ENCODE data around the gene VHLL.
"Not testable (repeated sequence)": the region's sequence is repeated elsewhere in the genome, so short reads cannot be mapped to it uniquely, and the experiment has no call there.

The VHLL gene

DNA sequence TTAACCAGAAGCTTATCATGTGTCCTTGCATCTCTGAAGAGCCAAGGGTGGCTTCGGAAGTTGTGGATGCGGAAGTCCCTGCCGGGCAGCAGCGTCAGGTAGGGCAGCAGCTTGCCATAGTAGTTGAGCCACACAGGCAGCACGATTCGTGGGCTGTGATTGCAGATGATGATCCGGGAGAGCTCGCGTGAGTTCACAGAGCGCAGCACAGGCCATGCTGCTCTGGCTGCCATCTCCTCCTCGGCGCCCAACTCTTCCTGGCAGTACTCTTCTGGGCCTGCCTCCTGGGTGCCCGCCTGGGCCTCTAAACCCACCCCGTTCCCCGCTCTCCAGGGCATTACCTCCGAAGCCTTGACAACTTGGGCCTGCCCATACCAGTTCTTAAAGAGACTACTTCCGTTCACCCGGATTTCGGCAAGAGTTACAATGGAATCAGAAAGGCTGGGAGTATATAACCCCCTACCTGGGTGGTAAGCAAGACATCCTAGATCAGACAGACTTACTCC is at the start of gene VHLL:
Gene VHLL, minus strand, starts transcription at position 456 of the 506 bp plus-strand sequence. Its CDS starts 118 bp downstream, at position 338.
- DNase-seq, result no peak

DNA sequence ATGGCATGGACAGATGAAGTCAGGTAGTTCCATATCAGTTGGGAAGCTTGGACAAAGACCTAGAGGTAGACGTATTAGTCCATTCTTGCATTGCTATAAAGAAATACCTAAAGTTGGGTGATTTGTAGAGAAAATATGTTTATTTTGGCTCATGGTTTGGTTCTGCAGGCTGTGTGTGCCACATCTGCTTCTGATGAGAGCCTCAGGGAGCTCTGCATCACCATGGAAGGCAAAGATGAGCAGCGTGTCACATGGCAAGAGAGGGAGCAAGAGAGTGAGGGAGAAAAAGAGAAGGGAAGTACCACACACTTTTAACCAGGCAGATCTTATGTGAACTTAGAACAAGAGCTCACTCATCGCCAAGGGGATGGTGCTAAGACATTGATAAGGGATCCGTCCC is 48.2 kb upstream of the VHLL start:
- no peak for DNase-seq

DNA sequence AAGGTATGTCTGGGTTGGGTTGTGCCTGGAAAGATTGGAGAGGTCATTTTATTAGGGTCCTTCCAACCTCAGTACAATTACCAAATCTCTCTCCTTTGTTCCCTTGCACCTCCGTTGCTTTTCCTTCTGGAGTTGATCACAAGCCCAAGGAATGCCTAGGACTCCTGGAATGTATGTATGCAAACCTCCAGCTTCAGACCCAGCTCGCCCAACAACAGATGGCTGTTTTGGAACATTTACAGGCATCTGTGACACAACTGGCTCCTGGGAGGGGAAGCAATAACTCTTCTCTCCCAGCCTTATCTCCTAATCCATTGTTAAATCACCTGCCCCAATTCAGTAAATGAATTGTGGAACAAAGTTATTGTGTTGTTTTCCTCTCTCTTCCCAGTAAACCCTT is 47.5 kb upstream of the VHLL start:
- DNase-seq, result no peak

DNA sequence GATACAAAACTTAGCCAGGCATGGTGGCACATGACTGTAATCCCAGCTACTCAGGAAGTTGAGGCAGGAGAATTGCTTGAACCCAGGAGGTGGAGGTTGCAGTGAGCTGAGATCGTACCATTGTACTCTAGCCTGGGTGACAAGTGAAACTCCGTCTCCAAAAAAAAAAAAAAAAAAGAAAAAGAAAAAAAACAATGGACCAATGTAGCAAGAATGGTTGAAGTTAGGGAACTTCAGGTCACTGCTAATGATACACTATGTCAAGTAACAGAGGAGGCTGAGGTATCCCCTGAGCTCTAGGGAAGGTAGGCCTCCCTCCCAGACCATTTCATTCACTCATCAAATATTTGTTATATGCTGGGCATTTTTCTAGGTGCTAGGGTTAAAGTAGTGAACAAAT is 46.9 kb upstream of the VHLL start:
- DNase-seq, result not testable (repeated sequence)

DNA sequence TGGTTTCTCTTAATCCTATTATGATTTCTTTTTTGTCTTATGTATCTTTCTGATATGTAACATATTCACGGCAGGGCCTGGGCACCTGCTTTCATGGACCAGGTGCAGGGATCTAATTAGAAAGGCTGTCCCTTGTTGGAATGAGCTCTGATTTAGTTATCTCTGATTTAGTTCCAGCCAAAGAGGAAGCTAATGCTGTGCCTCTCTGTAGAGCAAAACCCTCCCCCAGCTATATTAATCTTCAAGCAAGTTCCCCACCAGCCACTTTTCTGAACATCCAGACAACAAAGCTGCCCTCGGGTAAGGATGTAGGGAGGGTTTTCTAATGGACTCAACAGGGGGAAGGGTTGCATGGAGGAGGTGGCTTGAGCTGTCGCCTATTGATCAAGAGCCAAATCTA is 45.3 kb upstream of the VHLL start:
- no peak for DNase-seq

DNA sequence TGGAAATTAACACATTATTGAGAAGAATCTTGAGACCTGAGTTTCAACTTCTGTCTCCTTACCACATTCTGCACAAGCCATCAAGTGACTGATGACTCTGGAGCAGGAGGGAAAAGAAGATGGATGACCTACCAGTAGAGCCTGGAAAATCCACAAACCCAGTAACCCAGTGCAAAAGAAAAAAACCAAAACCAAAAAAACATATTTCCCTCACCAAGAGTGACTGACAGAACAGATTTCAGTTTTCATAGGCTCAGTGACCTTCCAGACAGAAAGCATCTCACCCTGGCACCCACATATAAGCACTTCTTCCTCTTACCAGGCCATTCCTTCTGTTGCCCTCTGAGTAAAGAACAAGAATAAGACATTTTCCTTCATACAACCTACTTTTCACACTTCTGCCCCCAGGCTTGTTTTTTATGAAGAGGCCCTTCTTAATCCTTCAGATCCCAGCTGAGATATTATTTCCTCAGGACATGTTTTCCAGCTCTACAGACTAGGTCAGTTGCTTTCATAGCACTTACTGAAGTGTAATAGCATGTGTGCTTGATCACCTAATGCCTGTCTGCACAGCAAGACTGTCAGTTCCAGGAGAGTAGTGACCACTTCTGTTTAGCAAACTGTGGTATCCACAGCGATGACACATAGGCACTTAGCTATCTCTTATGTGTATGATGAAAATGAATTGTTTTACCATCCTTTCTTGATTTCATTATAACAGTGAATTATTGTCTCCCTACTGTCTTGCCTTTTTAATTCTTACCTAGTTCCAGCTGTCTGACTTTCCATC is 43.3 kb upstream of the VHLL start:
- DNase-seq, result no peak

DNA sequence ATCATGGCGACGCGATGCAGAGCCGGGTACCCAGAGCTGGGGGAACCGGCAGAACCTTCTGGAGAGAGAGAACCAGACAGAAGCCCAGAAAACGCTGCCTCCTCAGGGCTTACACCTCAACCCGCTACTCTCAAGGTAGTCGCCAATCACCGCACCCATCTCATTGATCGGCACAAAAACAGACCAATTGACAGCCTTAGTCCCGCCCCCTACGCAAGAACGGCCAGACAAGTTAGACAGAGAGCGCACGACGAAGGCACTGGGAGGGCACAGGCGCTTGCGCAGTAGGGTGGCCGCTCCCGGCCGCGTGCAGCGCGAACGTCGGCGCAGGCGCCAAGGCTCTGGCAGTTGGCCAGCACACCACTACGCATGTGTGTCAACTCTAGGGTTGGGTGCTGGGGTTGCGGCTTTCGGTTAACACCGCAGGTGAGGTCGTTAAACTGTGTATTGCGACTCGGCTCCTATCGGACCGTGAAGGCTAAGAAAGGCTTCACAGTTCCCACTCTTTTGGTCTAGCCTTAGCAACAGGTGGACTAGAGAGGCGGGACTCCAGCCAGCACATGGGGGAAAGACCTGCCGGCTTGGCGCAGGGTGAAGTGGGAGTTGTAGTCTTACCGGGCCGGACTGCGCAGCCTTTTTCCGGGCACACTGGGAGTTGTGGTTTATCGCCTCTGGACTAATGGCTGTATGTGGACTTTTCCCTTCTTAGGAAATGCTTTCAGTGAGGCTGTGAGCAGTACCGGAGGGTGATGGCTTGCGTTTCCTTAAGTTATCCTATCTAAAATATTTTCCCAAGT is 39.3 kb upstream of the VHLL start, which contains the start of the genes CCT3 and TSACC:
Gene CCT3, minus strand, starts transcription at position 113 of the 797 bp plus-strand sequence. Its CDS starts 108 bp downstream, at position 5.
Gene TSACC, plus strand, starts transcription at position 347 of the 797 bp plus-strand sequence. CDS start 1,232 bp downstream, outside the sequence.
- peak; percentile 98 for DNase-seq

DNA sequence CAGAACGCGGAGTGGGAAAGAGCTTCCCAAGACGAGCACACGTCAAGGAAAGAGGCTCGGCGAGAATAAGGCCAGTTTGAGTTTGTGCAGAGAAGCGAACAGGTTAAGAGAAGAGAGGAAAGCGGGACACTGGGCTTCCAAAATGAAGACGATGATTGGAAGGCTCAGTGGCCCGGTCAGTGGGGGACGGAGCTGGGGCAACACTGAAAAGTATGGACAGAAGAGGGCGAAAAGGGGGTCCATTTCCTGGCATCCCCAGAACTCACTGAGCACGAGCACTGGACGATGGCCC is 38.7 kb upstream of the VHLL start:
- peak in 1 of 2 experiments; percentile 23 for DNase-seq

DNA sequence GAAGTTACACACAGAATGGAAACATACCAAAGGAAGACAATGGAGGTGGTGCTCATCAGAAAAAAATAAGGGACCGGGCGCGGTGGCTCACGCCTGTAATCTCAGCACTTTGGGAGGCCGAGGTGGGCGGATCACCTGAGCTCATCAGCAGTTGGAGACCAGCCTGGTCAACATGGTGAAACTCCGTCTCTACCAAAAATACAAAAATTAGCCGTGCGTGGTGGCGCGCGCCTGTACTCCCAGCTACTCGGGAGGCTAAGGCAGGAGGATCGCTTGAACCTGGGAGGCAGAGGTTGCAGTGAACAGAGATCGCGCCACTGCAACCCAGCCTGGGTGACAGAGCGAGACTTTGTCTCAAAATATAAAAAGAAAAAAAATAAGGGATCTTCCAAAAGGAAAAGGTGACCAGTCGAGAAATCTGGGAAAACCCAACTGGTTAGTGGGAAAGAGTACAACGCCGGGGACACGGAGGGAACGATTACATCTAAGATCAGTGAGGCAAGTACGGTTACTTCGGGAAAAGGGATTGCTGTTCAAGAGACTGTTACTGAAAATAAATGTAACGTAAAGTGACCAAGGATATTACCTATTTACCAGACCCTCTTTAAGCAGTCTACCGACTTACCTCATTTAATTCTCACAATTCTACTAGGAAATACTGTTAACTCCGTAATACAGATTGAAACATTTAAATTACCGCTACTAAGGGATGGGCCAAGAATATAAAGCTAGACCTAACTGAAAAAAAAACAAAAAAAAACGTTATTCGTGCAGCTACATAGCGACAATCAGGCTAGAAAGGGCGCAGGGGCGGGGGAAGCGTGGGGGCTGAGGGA is 38.2 kb upstream of the VHLL start:
- DNase-seq, result peak in 1 of 2 experiments; percentile 30

DNA sequence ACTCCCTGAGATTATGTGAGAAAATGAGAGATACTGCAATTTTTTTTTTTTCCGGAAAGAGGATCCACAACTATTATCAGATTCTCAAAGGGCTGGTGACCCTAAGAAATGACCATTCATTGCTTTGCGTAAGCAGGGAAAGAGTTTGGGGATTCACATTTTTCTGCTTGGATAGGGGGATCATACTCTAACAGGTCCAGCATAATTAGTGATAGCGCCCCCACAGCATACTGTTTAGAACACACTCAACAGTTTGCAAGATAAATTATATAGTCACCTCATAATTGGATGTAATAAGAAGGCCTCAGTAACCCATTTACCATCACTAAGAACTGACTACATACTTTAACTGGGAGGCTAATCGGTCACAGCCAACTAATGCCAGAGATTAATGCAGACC is 37.1 kb upstream of the VHLL start:
- DNase-seq, result no peak

DNA sequence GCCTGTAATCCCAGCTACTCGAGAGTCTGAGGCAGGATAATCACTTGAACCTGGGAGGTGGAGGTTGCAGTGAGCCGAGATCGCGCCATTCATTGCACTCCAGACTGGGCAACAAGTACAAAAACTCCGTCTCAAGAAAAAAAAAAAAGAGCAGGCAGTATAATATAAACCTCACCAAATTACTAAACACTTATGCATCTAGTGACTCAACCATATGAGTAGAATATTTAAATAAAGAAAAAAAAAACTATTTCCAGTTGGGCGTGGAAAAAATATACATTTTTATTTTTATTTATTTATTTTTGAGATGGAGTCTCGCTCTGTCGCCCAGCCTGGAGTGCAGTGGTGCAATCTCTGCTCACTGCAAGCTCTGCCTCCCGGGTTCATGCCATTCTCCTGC is 24.1 kb upstream of the VHLL start:
- DNase-seq, result not testable (repeated sequence)

DNA sequence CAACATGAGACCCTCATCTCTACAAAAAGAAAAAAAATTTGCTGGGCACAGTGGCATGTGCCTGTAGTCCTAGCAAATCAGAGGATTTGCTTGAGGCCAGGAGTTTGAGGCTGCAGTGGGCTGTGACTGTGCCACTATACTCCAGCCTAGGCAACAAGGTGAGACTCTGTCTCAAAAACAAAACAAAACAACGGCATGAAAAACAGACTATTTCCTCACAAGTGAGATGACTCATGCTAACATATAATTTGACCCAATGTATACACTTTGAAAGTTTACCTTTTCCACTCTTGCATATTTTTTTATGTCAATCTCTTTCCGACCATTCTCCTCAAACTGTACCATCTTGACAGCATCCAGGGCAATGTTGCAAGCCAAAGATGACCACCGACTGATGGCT is 21.5 kb upstream of the VHLL start:
- DNase-seq, result no peak

DNA sequence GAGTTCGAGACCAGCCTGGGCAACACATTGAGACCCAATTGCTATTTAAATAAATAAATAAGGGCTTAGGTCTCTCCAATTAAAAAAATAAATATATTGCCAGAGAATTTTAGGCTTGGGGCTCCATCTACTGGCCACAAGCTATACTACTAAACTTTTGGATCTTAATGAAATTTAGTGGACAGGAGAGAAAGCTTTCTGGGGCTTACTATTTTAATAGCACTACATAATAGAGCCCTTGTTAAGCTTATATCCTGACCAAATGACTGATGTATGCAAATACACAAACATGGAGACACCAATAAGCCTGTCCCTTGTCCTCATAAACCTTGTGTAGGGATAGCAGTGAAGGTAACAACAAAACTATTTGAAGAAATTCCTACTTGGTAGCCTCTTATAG is 20.6 kb upstream of the VHLL start:
- no peak for DNase-seq

DNA sequence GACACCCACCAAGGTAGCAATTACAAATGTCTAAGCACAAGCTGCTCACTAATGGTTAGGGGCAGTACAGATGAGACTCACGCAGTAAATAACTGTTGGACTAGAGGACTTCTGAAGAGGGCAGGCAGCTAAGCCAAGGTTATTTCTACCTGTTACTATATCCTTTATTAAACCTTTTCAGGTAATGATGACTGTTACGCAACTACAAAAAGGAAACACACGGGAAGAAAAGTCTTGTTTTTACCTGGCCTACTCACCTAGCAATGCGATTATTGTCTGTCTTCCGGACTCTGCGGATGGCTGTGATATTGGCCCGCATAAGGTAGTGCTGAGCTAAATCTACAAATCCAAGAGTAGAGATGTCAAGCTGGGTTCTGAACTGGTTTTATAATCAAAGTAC is 17.8 kb upstream of the VHLL start:
- DNase-seq, result no peak

DNA sequence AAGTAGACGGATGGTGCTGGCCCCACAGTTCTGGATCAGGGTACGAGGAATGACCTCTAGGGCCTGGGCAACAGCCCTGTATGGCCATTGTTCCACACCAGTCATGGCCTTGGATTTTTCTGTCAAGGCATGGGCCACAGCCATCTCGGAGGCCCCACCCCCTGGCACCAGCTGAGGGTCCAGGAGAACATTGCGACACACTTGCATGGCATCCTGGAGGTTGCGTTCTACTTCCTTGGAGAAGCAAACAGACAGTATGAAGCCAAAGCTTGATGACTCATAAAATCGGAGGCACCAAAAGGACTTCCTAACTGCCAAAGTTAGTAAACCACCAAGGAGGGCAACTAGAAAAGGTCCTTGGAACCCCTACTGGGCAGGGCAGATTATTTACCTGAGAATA is 11.9 kb upstream of the VHLL start:
- no peak for DNase-seq

DNA sequence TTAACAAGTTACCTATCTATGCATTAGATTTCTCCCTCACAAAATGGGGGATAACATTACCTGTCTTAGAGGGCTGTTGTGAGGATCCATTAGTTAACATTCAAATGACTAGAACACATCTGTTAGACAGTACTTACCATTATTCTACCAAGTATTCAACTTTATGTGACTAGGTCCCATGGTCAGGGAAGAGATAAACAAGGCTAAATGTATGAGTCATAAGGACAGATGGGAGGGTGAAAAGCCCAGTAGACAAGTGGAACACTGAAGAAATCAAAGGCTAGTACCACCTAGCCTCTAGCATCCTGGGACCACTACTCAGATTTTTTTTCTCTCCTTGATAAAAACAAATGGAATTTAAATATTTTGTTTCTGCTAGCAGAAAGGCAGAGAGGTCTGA is 9.0 kb upstream of the VHLL start:
- DNase-seq, result no peak

DNA sequence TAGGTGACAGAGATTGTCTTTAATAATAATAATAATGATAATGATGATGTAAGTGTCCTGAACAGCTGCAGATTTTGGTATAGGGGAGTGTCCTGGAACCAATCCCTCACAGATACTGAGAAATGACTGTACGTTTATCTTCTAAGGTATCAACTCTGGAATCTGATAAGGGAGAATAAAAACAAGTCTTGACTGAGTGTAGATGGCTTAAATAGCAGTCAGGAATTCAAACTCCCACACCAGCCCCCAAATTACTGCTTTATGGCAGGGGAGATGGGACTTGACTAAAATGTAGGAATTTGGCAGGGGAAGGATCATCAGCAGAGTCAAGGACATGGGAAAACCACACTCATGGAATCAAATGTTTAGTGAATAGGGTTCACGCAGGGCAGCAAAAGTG is 6.1 kb upstream of the VHLL start:
- DNase-seq, result no peak

DNA sequence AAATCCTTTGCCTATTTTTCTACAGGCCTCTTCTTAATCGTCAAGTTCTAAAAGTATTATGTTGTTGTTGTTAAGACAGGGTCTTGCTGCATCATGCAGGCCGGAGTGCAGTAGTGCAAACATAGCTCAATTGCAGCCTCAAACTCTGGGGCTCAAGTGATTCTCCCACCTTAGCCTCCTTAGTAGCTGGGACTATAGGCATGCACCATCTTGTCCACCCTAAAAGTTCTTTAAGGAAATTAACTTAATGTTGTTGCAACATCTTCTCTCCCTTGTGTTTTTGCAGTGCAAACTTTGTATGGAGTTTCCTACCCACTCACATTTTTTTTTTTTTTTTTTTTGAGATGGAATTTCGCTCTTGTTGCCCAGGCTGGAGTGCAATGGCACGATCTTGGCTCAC is 4.1 kb upstream of the VHLL start:
- DNase-seq, result no peak

DNA sequence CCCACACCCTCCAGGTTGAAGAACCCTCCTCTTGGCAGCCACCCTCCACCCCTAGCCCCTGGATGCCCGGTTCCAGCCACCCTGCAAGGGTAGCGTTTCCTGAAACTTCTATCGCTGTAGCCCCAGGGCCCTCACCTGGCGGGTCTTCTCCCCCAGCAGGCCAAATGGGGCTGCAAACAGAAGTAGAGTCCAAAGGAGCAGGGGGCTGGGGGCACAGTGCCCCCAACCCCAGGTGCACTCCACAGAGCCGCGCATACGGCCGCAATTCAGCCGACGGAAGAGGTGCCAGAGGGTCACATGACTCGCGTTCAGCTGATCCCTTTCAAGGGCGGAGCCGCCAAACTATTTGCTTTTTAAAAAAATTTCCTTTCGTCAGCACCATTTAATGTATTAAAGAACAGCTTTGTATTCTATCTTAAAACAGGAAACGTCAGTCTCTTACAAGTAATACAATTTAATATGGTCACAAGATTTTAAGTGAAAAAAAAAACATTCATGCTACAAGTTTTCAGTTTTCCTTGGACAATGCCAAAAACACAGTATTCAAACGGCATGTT is 3.6 kb downstream of the VHLL start, which contains the start of gene GLMP:
Gene GLMP, minus strand, starts transcription at position 289 of the 557 bp plus-strand sequence. Its CDS starts 34 bp downstream, at position 255.
- DNase-seq, result peak; percentile 31 to 35

DNA sequence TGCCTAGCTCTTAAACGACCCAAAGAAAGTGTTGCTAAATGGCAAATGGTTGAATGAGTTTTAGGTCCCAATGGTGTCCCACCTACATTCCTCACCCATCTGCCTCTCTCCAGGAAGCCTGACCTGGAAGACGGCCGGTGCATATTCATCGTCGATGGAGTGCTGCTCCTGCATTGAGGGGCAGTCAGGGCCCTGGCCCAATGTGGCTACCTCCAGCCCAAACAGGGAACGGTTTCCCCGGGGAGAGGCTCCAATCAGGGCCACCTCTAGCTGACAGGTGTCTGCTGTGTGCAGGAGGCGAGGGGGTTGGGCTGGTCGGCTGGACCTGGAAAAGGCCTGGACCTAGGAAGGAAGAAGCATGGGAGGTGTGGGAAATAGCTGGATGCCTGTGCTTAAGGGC is 5.2 kb downstream of the VHLL start:
- no peak for DNase-seq

DNA sequence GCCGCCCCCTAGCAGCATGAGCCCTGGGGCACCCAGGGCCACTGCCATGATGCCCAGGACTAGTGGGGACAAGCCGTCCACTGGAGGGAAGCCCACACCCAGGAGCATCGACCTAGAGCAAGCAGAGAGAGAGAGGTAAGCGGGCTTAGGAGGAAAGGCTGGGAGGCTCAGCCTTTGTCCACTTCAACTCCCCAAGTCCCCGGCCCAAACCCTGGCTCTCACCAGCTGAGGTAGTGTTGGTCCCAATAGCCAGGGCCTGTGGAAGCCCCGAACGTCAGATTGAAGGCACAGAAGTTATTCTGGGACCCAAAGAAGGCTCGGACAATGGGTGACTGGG is 6.0 kb downstream of the VHLL start:
- no peak for DNase-seq

DNA sequence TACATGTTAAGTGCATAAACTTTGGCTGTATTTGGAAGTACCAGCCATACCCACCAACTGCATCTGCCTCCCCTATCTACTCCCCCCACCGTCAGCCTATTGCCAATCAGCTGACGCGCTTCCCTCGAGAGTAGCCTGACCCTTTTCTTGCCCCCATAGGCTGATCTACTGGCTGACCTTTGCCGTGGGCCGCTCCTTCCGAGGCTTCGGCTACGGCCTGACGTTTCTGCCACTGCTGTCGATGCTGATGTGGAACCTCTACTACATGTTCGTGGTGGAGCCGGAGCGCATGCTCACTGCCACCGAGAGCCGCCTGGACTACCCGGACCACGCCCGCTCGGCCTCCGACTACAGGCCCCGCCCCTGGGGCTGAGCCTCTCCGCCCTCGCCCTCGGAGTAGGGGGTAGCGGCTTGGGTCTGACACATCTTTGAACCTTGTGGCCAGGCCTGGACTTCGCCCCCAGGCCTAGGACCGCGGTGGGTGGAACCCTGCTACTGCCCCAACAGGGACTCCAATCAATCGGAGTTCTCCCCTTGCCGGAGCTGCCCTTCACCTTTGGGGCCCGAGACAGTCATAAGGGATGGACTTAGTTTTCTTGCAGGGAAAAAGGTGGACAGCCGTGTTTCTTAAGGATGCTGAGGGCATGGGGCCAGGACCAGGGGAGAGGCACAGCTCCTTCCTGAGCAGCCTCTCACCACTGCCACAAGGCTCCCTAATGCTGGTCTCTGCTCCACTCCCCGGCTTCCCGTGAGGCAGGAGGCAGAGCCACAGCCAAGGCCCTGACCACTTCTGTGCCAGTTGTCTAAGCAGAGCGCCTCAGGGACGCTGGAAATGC is 7.7 kb downstream of the VHLL start:
- DNase-seq, result no peak
